ENCODE results near the gene FAM210B. TPM values are rescaled to one million over a fixed set of nuclear protein-coding genes. Genes with fewer than 3 reads are reported as not detected.

The FAM210B gene
- total and polyA plus RNA-seq, 2 of the 13 experiments (the other 11 are each of a cell fraction or from before 2014, with no cell fraction given), result 75.9 to 107 TPM

GRCh38 chr20:56392132-56392880, 33.5 kb downstream of the FAM210B start, which contains the start of the genes AURKA and CSTF1 (continued):
- TF ChIP-seq TFDP2 (CRISPR knock-in tag; IDR thresholded peaks at IDR 0.05) (peak; percentile 98), MIXL1 (CRISPR knock-in tag; IDR thresholded peaks at IDR 0.05) (peak; percentile 97), AKAP8 (CRISPR knock-in tag; IDR thresholded peaks at IDR 0.05) (peak; percentile 76), MEIS2 (CRISPR knock-in tag; IDR thresholded peaks at IDR 0.05) (peak; percentile 99), GATAD1 (CRISPR knock-in tag; IDR thresholded peaks at IDR 0.05) (peak; percentile 96), ZFP36L2 (CRISPR knock-in tag; IDR thresholded peaks at IDR 0.05) (peak; percentile 95), SRSF1 (optimal IDR thresholded peaks at IDR 0.05; ENCODE audit: low read depth, low read length) (peak; percentile 91), PAF1 (CRISPR knock-in tag; IDR thresholded peaks at IDR 0.05) (no peak; the same call in 1 of the 2 replicates), JDP2 (CRISPR knock-in tag; IDR thresholded peaks at IDR 0.05; ENCODE audit: borderline replicate concordance) (no peak; the same call in 1 of the 2 replicates), ZBTB49 (CRISPR knock-in tag; IDR thresholded peaks at IDR 0.05; ENCODE audit: borderline replicate concordance) (0 out of 2 replicates have a peak, but pooled peaks have one; percentile 81), ZC3H4 (CRISPR knock-in tag; IDR thresholded peaks at IDR 0.05; ENCODE audit: borderline replicate concordance) (peak; percentile 90; the same call in 1 of the 2 replicates), ZNF598 (CRISPR knock-in tag; IDR thresholded peaks at IDR 0.05; ENCODE audit: borderline replicate concordance) (peak; percentile 93), ZNF44 (CRISPR knock-in tag; IDR thresholded peaks at IDR 0.05) (peak; percentile 95), SRSF9 (IDR thresholded peaks at IDR 0.05; ENCODE audit: borderline replicate concordance, insufficient read depth, low read depth, low read length, poor library complexity, severe bottlenecking) (no peak), NCOR1 (IDR thresholded peaks at IDR 0.05; ENCODE audit: borderline replicate concordance, low read length) (peak; percentile 99), ZNF3 (CRISPR knock-in tag; IDR thresholded peaks at IDR 0.05) (0 out of 2 replicates have a peak, but pooled peaks have one; percentile 45), ZNF329 (CRISPR knock-in tag; IDR thresholded peaks at IDR 0.05; ENCODE audit: low read depth) (peak; percentile 95), ZNF331 (CRISPR knock-in tag; IDR thresholded peaks at IDR 0.05) (peak; percentile 98), REPIN1 (CRISPR knock-in tag; IDR thresholded peaks at IDR 0.05; ENCODE audit: borderline replicate concordance, low read depth) (peak; percentile 99), ZFP62 (CRISPR knock-in tag; IDR thresholded peaks at IDR 0.05) (peak; percentile 95), ZNF784 (CRISPR knock-in tag; IDR thresholded peaks at IDR 0.05; ENCODE audit: borderline replicate concordance) (peak; percentile 93; the same call in 1 of the 2 replicates), KLF16 (CRISPR knock-in tag; IDR thresholded peaks at IDR 0.05) (peak; percentile 91 to 99; a peak in 3 of 4 replicates)
